HG03439 (cell line): Measurements from ENCODE around the gene OR10D3.
"Not testable (repeated sequence)": the region's sequence is repeated elsewhere in the genome, so short reads cannot be mapped to it uniquely, and the experiment has no call there.

ENCODE experiments used
- ATAC-seq: cut with Tn5 transposase; IDR thresholded peaks from one replicate; pipeline ENCODE4 v1.9.1; 2021; ENCODE audit warnings: mild to moderate bottlenecking, moderate library complexity; ENCODE audit not compliant: unreplicated experiment

The OR10D3 gene

DNA sequence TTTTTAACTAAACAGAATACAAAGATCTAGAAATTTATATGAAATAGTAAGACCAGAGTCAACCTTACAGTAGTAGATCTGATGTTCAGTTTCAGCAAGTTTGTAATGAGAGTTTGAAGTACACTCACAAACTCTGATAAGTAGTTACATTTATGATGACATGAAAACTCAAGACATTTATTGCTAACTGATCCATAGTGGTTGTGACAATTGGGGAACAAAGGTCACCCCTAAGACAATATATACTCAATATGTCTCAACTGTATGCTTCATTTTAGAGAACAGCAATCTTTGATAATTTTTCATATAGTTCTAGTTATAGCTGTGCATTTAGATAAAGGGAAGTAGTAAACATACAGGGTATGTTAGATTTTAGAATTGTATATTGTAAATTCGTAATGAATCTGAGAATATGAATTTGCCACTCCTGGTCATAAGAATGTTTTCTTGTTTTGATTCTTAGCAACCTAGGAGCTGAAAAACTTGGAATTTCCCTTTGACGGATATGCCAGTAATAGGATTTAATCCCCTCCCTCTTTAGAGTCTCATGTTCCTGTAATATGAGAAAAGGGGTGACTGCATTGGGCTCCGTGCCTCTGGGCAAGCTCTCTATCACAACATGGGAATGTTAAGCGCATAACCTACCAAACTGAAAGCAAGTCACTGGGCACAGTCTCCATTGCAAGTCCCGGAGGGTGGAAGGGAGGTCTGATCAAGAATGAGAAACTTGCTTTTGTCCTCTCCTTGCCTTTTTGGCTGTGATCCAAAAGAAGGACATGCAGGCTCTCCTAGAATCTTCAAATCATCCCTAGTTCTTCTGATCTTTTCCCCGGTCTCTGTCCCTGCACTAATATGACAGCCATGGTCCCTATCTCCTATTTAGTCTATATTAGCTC, 11.4 kb downstream of the OR10D3 start:
- ATAC-seq = no peak

DNA sequence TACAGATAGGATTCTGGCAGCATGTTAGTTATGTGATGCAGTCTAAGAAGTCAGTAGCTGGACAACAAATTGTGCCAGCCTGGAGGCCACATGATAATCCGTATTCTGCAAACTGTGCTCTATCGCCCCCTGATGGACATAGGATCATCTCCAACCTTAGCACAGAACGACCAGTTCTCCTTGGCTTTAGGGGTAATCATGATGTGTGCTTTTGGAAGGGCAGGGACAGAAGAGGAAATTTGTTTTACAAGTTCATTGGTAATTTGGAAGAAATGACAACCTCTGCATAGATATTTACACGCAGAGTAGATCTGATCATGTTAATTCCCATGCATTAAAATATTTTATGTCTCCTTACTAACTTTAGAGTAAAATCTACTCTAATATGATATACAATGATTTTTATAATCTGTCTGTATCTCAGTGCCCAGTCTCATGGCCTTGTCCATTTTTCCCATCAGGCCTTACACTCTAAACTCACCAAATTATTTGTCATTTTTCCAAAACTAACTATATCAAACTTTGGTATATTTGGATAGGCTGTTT, 12.1 kb downstream of the OR10D3 start:
- peak; percentile 88 for ATAC-seq

DNA sequence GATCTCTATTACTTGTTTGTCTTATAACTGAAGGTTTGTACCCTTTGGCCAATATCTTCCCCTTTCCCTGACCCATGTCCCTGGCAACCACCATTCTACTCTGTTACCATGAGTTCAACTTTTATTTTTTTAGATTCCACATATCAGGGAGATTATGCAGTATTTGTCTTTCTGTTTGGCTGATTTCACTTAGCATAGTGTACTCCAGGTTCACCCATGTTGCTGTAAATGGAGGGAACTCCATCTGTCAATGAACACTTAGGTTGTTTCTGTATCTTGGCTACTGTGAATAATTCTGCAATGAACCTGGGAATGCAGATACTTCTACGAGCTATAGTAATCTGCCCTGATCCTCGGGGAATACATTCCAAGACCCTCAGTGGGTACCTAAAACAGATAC, 14.9 kb downstream of the OR10D3 start:
- no peak for ATAC-seq

DNA sequence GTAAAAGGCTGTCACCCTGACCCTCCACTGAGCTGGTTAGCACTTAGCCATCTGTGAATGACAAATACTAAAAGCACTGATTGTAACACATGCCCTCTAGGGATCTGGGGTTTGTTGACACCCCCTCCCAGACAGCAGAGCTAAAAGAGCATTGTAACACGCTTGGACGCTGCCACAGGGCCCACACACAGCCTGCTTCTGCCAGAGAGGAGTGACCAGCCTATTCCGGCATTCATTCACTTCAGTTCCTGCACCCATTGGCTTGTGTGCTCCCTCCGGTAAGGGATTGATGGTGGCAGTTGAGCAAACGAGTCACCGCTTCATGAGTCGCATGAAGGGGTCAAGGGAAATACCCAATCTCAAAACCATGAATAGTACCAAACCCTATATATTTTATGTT, 15.8 kb downstream of the OR10D3 start:
- no peak for ATAC-seq

DNA sequence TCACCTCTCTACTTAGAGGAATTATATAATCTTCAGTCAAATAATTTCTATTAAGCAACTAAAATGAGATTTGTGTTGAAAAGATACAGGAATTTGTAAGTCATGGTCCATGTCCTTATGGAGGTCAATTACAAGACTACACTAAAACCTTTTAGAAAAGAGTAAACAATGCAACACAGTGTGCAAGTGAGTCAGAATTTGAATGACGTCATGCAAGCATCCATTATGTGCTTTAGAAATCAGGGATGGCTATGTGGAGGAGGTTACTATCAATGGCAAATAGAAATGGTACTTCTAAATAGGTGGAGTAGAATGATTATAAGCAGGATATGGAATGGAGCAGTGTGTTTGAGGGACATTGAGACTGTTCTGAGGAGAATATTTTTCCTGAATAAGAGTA, 16.6 kb downstream of the OR10D3 start:
- ATAC-seq = no peak

DNA sequence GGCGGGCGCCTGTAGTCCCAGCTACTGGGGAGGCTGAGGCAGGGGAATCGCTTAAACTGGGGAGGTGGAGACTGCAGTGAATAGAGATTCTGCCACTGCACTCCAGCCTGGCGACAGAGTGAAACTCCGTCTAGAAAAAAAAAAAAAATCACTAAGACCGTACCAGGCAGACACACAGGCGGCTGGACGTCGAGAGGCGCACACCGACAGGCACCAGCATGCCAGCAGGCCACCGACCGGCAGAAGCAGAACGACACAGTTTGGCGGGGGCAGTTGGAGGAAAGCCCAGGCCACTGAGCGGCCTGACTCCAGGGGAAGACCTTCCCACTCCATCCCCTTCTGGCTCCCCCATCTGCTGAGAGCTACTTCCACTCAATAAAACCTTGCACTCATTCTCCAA, 17.5 kb downstream of the OR10D3 start:
- no peak for ATAC-seq

DNA sequence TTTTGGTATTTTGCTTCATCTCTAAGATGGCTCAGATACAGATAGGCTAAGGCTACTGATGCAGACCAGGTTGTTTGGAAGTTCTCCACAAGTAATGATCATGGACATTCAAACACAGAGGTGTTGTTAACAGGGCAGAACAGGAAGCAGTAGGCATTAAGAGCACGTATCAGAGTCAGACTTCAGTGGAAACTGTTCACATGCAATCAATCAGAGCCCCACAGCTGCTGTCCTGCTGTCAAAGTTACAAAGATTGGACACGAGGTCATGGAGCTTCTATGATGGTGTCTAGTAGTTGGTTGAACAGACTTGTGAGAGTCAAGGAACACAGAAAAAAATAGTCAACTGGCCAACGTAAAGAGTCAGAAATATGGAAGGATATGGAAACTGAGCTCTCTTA, 19.8 kb downstream of the OR10D3 start:
- no peak for ATAC-seq

DNA sequence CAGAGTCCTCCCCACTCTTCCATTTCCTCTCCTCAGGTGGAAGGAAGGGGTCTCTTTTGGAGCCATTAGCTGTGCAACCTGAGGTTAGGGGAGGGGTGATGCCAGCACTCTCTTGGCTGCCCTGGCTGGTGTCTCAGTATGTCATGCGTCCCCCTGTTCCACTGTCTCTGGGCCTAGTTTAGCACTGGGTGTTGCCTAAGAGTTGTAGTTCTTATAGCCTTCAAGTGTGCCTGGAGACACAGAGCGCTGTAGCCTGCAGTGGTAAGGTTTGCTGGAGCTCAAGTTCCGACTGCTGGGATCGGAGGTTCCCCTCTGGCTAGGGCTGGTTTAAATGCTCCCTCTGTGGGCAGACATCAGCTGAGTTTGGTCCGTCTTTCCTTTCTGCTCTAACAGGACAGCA, 20.9 kb downstream of the OR10D3 start:
- no peak for ATAC-seq

DNA sequence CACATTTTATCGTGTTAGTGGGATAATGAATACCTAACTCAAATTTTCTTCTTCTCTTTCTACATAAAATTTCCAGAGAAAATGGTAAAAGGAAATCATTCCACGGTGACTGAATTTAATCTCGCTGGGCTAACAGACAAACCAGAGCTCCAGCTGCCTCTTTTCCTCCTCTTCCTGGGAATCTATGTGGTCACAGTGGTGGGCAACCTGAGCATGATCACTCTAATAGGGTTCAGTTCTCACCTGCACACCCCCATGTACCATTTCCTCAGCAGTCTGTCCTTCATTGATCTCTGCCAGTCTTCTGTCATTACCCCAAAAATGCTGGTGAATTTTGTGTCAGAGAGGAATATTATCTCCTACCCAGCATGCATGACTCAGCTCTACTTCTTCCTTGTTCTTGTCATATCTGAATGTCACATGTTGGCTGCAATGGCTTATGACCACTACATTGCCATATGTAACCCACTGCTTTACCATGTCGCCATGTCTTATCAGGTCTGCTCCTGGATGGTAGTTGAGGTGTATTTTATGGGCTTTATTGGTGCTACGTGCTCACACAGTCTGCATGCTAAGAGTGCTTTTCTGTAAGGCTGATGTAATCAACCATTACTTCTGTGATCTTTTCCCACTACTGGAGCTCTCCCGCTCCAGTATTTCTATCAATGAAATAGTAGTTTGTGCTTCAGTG, 24.1 kb downstream of the OR10D3 start:
- no peak for ATAC-seq

DNA sequence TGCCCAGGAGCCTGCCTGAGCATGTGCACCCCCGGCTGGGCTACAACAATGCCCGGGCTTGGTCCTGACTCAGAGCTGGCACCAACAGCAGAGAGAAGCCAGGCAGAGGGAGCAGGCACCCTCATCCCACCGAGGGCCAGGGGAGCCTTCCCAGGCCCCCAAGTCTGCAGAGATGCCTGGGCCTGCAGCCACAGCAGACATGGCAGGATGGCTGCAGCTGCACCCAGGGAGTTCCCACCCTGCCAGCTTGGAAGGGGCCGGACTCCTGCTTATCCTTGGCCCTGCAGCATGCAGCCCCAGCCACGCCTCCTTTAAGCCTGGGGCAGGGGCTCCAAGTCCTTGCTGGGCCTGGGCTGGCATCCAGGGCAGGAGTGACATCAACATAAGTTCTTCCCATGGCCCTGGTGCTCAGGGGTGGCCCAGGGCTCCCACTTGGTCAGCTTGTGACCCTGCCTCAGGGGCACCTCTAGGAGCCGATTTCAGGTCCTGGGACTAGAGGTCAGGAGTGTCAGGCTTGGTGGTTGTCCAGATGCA, 26.7 kb downstream of the OR10D3 start:
- ATAC-seq = no peak

DNA sequence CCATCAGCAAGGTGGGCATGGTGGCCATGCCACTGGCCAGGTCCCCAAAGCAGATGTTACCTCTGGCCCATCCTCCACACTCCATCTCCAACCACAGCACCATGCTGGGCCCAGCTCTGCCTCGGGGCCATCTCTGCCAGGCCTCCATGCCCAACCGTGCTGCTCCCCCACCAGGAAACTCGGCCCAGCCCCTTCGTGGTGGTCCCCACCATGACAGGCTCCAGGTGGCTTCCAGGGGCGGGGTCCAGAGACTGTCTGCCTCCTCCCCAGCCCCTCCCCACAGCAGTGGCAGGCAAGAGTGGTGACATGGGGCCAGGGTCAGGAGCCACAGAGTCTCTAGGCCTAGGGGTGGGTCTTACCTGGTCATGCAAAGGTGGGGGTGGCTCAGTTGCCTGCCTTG, 27.3 kb downstream of the OR10D3 start:
- ATAC-seq = no peak

DNA sequence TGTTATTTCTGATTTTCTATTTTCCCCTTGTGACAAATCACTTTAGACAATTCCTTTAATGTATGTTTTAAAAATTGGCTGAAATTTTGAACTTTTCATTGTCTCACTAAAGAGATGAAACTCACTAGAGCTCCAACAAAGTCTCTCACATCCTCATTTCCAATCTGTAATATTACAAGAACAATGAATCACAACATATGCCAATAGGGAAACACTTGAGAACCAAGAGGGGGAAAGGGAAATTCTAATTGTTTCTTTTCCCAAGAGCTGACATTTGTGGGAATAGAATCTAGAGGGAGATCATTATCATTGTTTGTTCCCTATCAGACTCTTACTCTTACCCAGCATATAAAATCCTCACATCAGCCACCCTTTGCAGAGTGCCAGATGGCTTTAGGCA, 28.2 kb downstream of the OR10D3 start:
- no peak for ATAC-seq

DNA sequence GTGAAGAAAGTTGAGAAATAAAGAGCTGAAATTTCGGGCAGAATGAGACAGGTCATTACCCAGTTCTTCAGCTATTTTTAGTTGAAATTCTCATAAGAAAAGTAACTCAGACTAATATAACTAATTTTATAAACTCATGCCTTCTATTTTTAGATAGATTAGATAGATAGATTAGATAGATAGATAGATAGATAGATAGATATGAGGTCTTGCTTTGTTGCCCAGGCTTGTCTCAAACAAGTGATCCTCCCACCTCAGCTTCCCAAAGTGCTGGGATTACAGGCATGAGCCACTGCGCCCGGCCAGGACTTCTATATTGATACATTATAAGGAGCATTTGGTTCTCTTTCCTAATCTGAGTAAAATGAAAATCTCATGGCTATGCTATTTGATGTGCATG, 30.9 kb downstream of the OR10D3 start:
- ATAC-seq = no peak

DNA sequence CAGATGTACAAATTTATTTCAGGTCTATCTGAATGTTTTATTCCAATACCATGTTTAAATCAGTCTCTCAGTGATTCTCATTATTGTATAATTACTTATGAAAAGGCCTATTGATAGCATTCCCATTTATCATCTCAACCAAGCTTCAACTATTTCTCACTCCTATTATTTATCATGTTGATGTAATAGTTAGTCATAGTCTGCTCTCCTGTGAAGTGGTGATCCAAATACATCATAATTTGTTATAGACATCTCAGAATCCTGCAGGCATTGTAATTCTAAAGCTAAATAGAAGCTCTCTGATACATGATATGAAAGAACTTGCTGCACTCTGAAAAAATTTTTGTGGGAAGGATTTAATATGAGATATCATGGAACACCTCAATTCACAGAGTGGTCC, 36.0 kb downstream of the OR10D3 start:
- no peak for ATAC-seq

DNA sequence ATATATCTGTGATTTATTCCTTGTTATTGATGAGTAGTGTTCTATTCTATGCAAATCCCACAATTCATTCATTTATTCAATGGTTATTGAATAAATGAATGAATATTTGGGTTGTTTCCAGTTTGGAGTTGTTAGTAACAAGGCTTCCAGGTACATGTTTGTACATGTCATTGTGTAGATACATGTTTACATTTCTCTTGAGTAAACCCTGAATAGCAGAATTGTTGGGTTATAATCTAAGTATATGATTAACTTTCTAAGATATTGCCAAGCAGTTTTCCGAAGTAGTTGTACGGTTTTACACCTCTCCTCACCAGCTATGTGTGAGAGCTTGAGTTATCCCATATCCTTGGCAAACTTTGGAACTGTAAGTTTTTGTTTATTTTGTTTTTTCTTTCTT, 39.3 kb downstream of the OR10D3 start:
- no peak for ATAC-seq

DNA sequence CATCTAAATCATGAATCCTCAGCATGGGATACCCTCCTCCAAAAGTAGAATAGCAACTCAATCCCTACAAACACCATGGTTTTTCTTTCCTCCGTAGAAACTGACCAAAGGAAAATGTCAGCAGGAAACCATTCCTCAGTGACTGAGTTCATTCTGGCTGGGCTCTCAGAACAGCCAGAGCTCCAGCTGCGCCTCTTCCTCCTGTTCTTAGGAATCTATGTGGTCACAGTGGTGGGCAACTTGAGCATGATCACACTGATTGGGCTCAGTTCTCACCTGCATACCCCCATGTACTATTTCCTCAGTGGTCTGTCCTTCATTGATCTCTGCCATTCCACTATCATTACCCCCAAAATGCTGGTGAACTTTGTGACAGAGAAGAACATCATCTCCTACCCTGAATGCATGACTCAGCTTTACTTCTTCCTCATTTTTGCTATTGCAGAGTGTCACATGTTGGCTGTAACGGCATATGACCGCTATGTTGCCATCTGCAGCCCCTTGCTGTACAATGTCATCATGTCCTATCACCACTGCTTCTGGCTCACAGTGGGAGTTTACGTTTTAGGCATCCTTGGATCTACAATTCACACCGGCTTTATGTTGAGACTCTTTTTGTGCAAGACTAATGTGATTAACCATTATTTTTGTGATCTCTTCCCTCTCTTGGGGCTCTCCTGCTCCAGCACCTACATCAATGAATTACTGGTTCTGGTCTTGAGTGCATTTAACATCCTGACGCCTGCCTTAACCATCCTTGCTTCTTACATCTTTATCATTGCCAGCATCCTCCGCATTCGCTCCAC, 41.7 kb downstream of the OR10D3 start:
- ATAC-seq = not testable (repeated sequence)

DNA sequence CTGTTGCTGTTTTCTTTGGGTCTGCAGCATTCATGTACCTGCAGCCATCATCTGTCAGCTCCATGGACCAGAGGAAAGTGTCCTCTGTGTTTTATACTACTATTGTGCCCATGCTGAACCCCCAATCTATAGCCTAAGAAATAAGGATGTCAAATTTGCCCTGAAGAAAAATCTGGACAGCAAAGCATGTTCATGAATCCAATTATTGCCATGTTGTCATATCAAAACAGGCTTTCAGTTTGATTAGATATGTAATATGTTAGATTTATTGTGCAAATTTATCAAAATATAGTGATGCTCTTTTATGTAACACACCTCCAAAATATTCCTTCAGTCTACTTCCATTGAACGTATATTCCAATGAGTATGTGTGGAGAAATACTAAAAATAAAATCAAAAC, 42.3 kb downstream of the OR10D3 start:
- no peak for ATAC-seq

DNA sequence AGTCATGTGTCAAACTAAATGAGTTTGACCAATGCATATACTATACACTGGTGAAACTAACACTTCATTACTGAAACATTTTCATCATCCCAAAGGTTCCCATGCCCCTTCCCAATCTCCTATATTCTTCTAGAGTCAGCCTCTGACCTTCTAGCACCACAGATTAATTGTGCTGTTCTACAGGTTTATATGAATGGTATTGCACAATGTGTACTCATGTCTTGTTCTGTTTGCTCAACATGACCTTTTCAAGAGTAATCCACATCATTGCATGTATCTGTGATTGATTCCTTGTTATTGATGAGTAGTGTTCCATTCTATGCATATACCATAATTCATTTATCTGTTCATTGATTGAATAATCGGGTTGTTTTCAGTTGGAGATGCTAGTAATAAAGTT, 50.2 kb downstream of the OR10D3 start:
- ATAC-seq = no peak
